HG03066 (cell line): ENCODE data around the gene NTMT1.

Source experiments
- ATAC-seq: cut with Tn5 transposase; IDR thresholded peaks from one replicate; pipeline ENCODE4 v1.9.1; 2021; ENCODE audit warnings: low read depth; ENCODE audit not compliant: unreplicated experiment

NTMT1 gene

GRCh38 chr9:129672702-129673101 is 46.7 kb downstream of the NTMT1 start:
- ATAC-seq, result no peak

GRCh38 chr9:129673602-129674001 is 47.6 kb downstream of the NTMT1 start:
- ATAC-seq, result no peak

GRCh38 chr9:129674229-129674628 is 48.3 kb downstream of the NTMT1 start:
- no peak for ATAC-seq

GRCh38 chr9:129675620-129676019 is 49.7 kb downstream of the NTMT1 start:
- no peak for ATAC-seq

- ATAC-seq, result no peak
Measured at GRCh38 chr9:129676287-129676686, 50.3 kb downstream of the NTMT1 start.

GRCh38 chr9:129676975-129677374 is 51.0 kb downstream of the NTMT1 start:
- ATAC-seq, result no peak

GRCh38 chr9:129677456-129677855 is 51.5 kb downstream of the NTMT1 start:
- ATAC-seq, result no peak

GRCh38 chr9:129678844-129679243 is 52.9 kb downstream of the NTMT1 start:
- no peak for ATAC-seq

GRCh38 chr9:129679537-129679936 is 53.6 kb downstream of the NTMT1 start:
- no peak for ATAC-seq

GRCh38 chr9:129681924-129682323 is 56.0 kb downstream of the NTMT1 start:
- no peak for ATAC-seq

- ATAC-seq, result no peak
Measured at GRCh38 chr9:129682381-129682780, 56.4 kb downstream of the NTMT1 start.

GRCh38 chr9:129685220-129685932 is 59.4 kb downstream of the NTMT1 start:
- no peak for ATAC-seq
